ENCODE results near the gene ATRAID.
A peak's percentile ranks its signal among the peaks of the same experiment; 100 is the strongest.

ATRAID gene

GRCh38 chr2:27221166-27221565 is 9.3 kb downstream of the ATRAID start:
- no peak overlapping the region for H3K23ac ChIP-seq (ENCODE audit: low read depth, low read length, poor library complexity)
- no peak overlapping the region for H2BK15ac ChIP-seq (ENCODE audit: low read length)

DNA sequence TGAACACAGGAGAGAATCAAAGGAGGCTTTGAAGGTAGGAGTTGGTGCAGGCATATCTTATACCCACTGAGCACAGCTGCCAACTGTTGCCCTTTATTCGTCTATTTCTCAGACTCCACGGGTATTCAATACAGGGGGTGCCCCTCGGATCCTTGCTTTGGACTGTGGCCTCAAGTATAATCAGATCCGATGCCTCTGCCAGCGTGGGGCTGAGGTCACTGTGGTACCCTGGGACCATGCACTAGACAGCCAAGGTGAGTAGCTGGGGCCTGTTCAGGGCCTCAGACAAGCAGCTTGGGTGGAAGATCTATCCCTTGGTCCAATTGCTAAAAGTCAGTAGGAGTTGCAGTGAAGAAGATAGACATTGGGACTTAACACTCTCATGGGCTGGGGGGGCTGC is 10.6 kb downstream of the ATRAID start:
- no peak overlapping the region for H2BK120ac ChIP-seq (ENCODE audit: low read depth, low read length)
- peaks cover 0 to 6% of the 10 kb centered on the region in 2 donors for H3K4me1 ChIP-seq (ENCODE audit: control insufficient read depth in 2 of 2, insufficient read depth in 1 of 2, low read depth in 1 of 2, low read length in 2 of 2)
- H3K79me1 ChIP-seq (ENCODE audit: low read depth, low read length), result peaks cover 3% of the 10 kb centered on the region
- H3K27ac ChIP-seq (replicated peaks; ENCODE audit: low read length), result no peak overlapping the region
- no peak overlapping the region for H3K18ac ChIP-seq (ENCODE audit: low read length)
- H3K4me3 ChIP-seq (ENCODE audit: low read length in 2 of 2), result no peak overlapping the region
- H2AK5ac ChIP-seq (ENCODE audit: low read depth, low read length), result no peak overlapping the region
- H4K8ac ChIP-seq (ENCODE audit: low read depth, low read length), result no peak overlapping the region
- H3K27me3 ChIP-seq (ENCODE audit: control insufficient read depth in 3 of 3, insufficient read depth in 3 of 3, low read depth in 1 of 3, low read length in 3 of 3), result no peaks in the 10 kb centered on the region
- no peak overlapping the region for H3K4me2 ChIP-seq (ENCODE audit: insufficient read depth, low read length, poor library complexity, severe bottlenecking)
- H2BK5ac ChIP-seq (ENCODE audit: low read length), result no peak overlapping the region
- peaks cover 0 to 2% of the 10 kb centered on the region in 2 donors for H3K9me3 ChIP-seq (replicated peaks in 1 of 2; ENCODE audit: control insufficient read depth in 2 of 2, insufficient read depth in 1 of 2, low read depth in 1 of 2, low read length in 2 of 2)
- H4K91ac ChIP-seq (ENCODE audit: low read depth, low read length, poor library complexity), result no peak overlapping the region
- H2BK12ac ChIP-seq (ENCODE audit: low read length), result no peak overlapping the region
- WGBS, 2 donors (ENCODE audit: extremely low coverage in 2 of 2, insufficient read length in 2 of 2, insufficient replicate concordance in 1 of 2), result no CpG with 5 or more reads among the region's 5 CpGs
- no peak overlapping the region for H3K14ac ChIP-seq (ENCODE audit: low read length)
- no peak overlapping the region for H2BK15ac ChIP-seq (ENCODE audit: low read length)
- H3K23ac ChIP-seq (ENCODE audit: low read depth, low read length, poor library complexity), result no peak overlapping the region
- DNase-seq (ENCODE audit: low spot score), result no peak
- H2AFZ ChIP-seq (ENCODE audit: low read length), result no peak overlapping the region
- peaks cover 59 to 95% of the 10 kb centered on the region in 2 donors for H3K36me3 ChIP-seq (replicated peaks in 1 of 2; ENCODE audit: control insufficient read depth in 2 of 2, insufficient read depth in 2 of 2, low read length in 2 of 2)
- no peak overlapping the region for H3K4ac ChIP-seq (ENCODE audit: low read length)
- H3K9ac ChIP-seq (ENCODE audit: low read depth, low read length, poor library complexity), result no peak overlapping the region

More at GRCh38 chr2:27221166-27221565, 9.3 kb downstream of the ATRAID start:
- Histone ChIP-seq H2AFZ (ENCODE audit: low read length) (no peak overlapping the region), H3K4ac (ENCODE audit: low read length) (no peak overlapping the region), H3K4me2 (ENCODE audit: insufficient read depth, low read length, poor library complexity, severe bottlenecking) (no peak overlapping the region), H3K27me3 (ENCODE audit: control insufficient read depth in 3 of 3, insufficient read depth in 3 of 3, low read depth in 1 of 3, low read length in 3 of 3) (no peaks in the 10 kb centered on the region), H4K91ac (ENCODE audit: low read depth, low read length, poor library complexity) (no peak overlapping the region), H3K4me1 (ENCODE audit: control insufficient read depth in 2 of 2, insufficient read depth in 1 of 2, low read depth in 1 of 2, low read length in 2 of 2) (peaks cover 3 to 6% of the 10 kb centered on the region in 2 donors), H3K9me3 (replicated peaks in 1 of 2; ENCODE audit: control insufficient read depth in 2 of 2, insufficient read depth in 1 of 2, low read depth in 1 of 2, low read length in 2 of 2) (peaks cover 0 to 2% of the 10 kb centered on the region in 2 donors), H3K14ac (ENCODE audit: low read length) (no peak overlapping the region), H3K9ac (ENCODE audit: low read depth, low read length, poor library complexity) (no peak overlapping the region), H3K36me3 (replicated peaks in 1 of 2; ENCODE audit: control insufficient read depth in 2 of 2, insufficient read depth in 2 of 2, low read length in 2 of 2) (peaks cover 50 to 92% of the 10 kb centered on the region in 2 donors), H2AK5ac (ENCODE audit: low read depth, low read length) (no peak overlapping the region), H3K27ac (replicated peaks; ENCODE audit: low read length) (no peak overlapping the region), H2BK5ac (ENCODE audit: low read length) (no peak overlapping the region), H4K8ac (ENCODE audit: low read depth, low read length) (no peak overlapping the region), H3K18ac (ENCODE audit: low read length) (no peak overlapping the region), H3K4me3 (ENCODE audit: low read length in 2 of 2) (peak overlapping the region in 1 of 2 donors; percentile 1), H3K79me1 (ENCODE audit: low read depth, low read length) (peaks cover 3% of the 10 kb centered on the region), H2BK12ac (ENCODE audit: low read length) (no peak overlapping the region), H2BK120ac (ENCODE audit: low read depth, low read length) (no peak overlapping the region)
- WGBS, 2 donors (ENCODE audit: extremely low coverage in 2 of 2, insufficient read length in 2 of 2, insufficient replicate concordance in 1 of 2), result no CpG with 5 or more reads among the region's 3 CpGs
- DNase-seq (ENCODE audit: low spot score), result no peak

DNA sequence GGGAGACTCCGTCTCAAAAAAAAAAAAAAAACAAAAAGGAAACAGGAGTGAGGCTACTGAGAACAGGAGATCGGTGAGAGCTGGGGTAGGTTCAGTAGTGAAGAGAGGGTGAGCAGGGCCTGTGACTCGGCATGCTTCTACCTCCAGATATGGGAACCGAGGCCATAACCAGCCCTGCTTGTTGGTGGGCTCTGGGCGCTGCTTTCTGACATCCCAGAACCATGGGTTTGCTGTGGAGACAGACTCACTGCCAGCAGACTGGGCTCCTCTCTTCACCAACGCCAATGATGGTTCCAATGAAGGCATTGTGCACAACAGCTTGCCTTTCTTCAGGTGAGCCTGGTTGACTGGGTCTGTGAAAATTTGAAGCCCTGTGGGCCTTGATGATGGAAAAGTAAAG is 11.6 kb downstream of the ATRAID start:
- Histone ChIP-seq H3K4me2 (ENCODE audit: insufficient read depth, low read length, poor library complexity, severe bottlenecking) (no peak overlapping the region), H3K4me3 (ENCODE audit: low read length in 2 of 2) (no peak overlapping the region), H4K91ac (ENCODE audit: low read depth, low read length, poor library complexity) (no peak overlapping the region), H3K27me3 (ENCODE audit: control insufficient read depth in 3 of 3, insufficient read depth in 3 of 3, low read depth in 1 of 3, low read length in 3 of 3) (no peaks in the 10 kb centered on the region), H2AFZ (ENCODE audit: low read length) (no peak overlapping the region), H3K9ac (ENCODE audit: low read depth, low read length, poor library complexity) (no peak overlapping the region), H2AK5ac (ENCODE audit: low read depth, low read length) (no peak overlapping the region), H3K9me3 (replicated peaks in 1 of 2; ENCODE audit: control insufficient read depth in 2 of 2, insufficient read depth in 1 of 2, low read depth in 1 of 2, low read length in 2 of 2) (peaks cover 0 to 2% of the 10 kb centered on the region in 2 donors), H3K18ac (ENCODE audit: low read length) (no peak overlapping the region), H3K23ac (ENCODE audit: low read depth, low read length, poor library complexity) (no peak overlapping the region), H3K4ac (ENCODE audit: low read length) (no peak overlapping the region), H3K27ac (replicated peaks; ENCODE audit: low read length) (no peak overlapping the region), H3K14ac (ENCODE audit: low read length) (no peak overlapping the region), H4K8ac (ENCODE audit: low read depth, low read length) (no peak overlapping the region), H3K4me1 (ENCODE audit: control insufficient read depth in 2 of 2, insufficient read depth in 1 of 2, low read depth in 1 of 2, low read length in 2 of 2) (peaks cover 0 to under 1% of the 10 kb centered on the region in 2 donors), H2BK5ac (ENCODE audit: low read length) (no peak overlapping the region), H3K36me3 (replicated peaks in 1 of 2; ENCODE audit: control insufficient read depth in 2 of 2, insufficient read depth in 2 of 2, low read length in 2 of 2) (peaks cover 59 to 97% of the 10 kb centered on the region in 2 donors), H2BK12ac (ENCODE audit: low read length) (no peak overlapping the region), H2BK120ac (ENCODE audit: low read depth, low read length) (no peak overlapping the region), H3K79me1 (ENCODE audit: low read depth, low read length) (peaks cover 3% of the 10 kb centered on the region), H2BK15ac (ENCODE audit: low read length) (no peak overlapping the region)
- DNase-seq (ENCODE audit: low spot score), result no peak
- no CpG with 5 or more reads among the region's 6 CpGs for whole genome bisulfite sequencing, 2 donors (ENCODE audit: extremely low coverage in 2 of 2, insufficient read length in 2 of 2, insufficient replicate concordance in 1 of 2)

DNA sequence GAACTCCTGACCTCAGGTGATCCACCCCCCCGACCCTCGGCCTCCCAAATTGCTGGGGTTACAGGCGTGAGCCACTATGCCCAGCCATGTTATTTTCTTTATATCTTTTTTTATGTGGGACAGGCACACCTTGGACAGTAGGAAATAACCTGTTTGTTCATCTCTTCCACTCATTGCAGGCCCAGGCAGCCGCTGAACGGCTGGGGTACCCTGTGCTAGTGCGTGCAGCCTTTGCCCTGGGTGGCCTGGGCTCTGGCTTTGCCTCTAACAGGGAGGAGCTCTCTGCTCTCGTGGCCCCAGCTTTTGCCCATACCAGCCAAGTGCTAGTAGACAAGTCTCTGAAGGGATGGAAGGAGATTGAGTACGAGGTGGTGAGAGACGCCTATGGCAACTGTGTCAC is 13.7 kb downstream of the ATRAID start:
- H3K18ac ChIP-seq (ENCODE audit: low read length), result no peak overlapping the region
- H4K8ac ChIP-seq (ENCODE audit: low read depth, low read length), result no peak overlapping the region
- H3K4ac ChIP-seq (ENCODE audit: low read length), result no peak overlapping the region
- WGBS, 2 donors (ENCODE audit: extremely low coverage in 2 of 2, insufficient read length in 2 of 2, insufficient replicate concordance in 1 of 2), result no CpG with 5 or more reads among the region's 9 CpGs
- no peaks in the 10 kb centered on the region for H3K27me3 ChIP-seq (ENCODE audit: control insufficient read depth in 3 of 3, insufficient read depth in 3 of 3, low read depth in 1 of 3, low read length in 3 of 3)
- no peak overlapping the region for H3K4me3 ChIP-seq (ENCODE audit: low read length in 2 of 2)
- H4K91ac ChIP-seq (ENCODE audit: low read depth, low read length, poor library complexity), result no peak overlapping the region
- no peak overlapping the region for H2BK5ac ChIP-seq (ENCODE audit: low read length)
- H2AK5ac ChIP-seq (ENCODE audit: low read depth, low read length), result no peak overlapping the region
- H3K27ac ChIP-seq (replicated peaks; ENCODE audit: low read length), result no peak overlapping the region
- H3K79me1 ChIP-seq (ENCODE audit: low read depth, low read length), result peaks cover 3% of the 10 kb centered on the region
- H2BK15ac ChIP-seq (ENCODE audit: low read length), result no peak overlapping the region
- H2AFZ ChIP-seq (ENCODE audit: low read length), result no peak overlapping the region
- H2BK120ac ChIP-seq (ENCODE audit: low read depth, low read length), result no peak overlapping the region
- H3K9me3 ChIP-seq (replicated peaks in 1 of 2; ENCODE audit: control insufficient read depth in 2 of 2, insufficient read depth in 1 of 2, low read depth in 1 of 2, low read length in 2 of 2), result peaks cover 0 to 2% of the 10 kb centered on the region in 2 donors
- no peak overlapping the region for H3K4me2 ChIP-seq (ENCODE audit: insufficient read depth, low read length, poor library complexity, severe bottlenecking)
- no peak for DNase-seq (ENCODE audit: low spot score)
- H2BK12ac ChIP-seq (ENCODE audit: low read length), result no peak overlapping the region
- no peaks in the 10 kb centered on the region for H3K4me1 ChIP-seq (ENCODE audit: control insufficient read depth in 2 of 2, insufficient read depth in 1 of 2, low read depth in 1 of 2, low read length in 2 of 2)
- H3K36me3 ChIP-seq (replicated peaks in 1 of 2; ENCODE audit: control insufficient read depth in 2 of 2, insufficient read depth in 2 of 2, low read length in 2 of 2), result peaks cover 55 to 96% of the 10 kb centered on the region in 2 donors
- H3K14ac ChIP-seq (ENCODE audit: low read length), result no peak overlapping the region
- no peak overlapping the region for H3K9ac ChIP-seq (ENCODE audit: low read depth, low read length, poor library complexity)
- no peak overlapping the region for H3K23ac ChIP-seq (ENCODE audit: low read depth, low read length, poor library complexity)

All from neuronal stem cell (in vitro differentiated cells).